ENCODE measurements around the gene HAT1.

HAT1 gene

GRCh38 chr2:171958475-171958874, 36.2 kb downstream of the HAT1 start:
- peak; percentile 78 for DNase-seq (ENCODE audit: low read depth)
- TF ChIP-seq, protein P1, sequence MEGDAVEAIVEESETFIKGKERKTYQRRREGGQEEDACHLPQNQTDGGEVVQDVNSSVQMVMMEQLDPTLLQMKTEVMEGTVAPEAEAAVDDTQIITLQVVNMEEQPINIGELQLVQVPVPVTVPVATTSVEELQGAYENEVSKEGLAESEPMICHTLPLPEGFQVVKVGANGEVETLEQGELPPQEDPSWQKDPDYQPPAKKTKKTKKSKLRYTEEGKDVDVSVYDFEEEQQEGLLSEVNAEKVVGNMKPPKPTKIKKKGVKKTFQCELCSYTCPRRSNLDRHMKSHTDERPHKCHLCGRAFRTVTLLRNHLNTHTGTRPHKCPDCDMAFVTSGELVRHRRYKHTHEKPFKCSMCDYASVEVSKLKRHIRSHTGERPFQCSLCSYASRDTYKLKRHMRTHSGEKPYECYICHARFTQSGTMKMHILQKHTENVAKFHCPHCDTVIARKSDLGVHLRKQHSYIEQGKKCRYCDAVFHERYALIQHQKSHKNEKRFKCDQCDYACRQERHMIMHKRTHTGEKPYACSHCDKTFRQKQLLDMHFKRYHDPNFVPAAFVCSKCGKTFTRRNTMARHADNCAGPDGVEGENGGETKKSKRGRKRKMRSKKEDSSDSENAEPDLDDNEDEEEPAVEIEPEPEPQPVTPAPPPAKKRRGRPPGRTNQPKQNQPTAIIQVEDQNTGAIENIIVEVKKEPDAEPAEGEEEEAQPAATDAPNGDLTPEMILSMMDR (conservative IDR thresholded peaks at IDR 0.05; ENCODE audit: low read length), result no peak
- H3K4me3 ChIP-seq (ENCODE audit: low read length), result no peak overlapping the region

DNA sequence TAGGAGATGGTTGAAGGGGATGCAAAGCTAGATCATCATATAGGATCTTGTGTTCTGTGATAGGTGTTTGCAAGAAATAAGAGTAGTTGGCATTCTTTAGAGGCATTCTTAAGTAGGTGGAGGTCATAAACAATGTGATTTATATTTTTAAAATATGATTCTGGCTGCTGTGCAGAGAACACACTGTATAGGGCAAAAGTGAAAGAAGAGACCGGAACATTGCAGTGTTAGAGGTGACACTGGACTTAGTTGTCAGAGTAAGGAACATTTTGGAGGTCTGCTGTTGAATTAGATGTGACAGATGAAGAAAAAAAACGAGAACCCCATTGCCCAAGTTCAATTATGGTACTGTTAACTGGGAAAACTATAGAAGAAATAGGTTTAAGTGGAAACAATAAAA, 37.7 kb downstream of the HAT1 start:
- TF ChIP-seq, protein P1 (conservative IDR thresholded peaks at IDR 0.05; ENCODE audit: low read length), result no peak
- DNase-seq (ENCODE audit: low read depth), result no peak
- H3K4me3 ChIP-seq (ENCODE audit: low read length), result no peak overlapping the region

DNA sequence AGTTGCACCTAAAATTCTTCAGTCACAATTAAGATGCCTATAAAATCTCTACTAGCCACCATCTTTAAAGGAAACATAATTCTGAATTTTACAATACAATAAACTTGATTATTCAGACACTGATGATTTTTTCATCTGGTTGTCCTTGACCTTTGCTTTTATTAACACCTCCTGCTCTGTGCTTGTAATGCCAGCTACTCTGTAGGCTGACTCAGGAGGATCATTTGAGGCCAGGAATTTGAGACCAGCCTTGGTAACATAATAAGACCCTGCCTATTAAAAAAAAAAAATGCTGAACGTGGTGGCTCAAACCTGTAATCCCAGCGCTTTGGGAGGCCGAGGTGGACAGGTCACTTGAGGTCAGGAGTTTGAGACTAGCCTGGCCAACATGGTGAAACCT, 38.3 kb downstream of the HAT1 start:
- DNase-seq (ENCODE audit: low read depth), result no peak
- TF ChIP-seq, protein P1 (conservative IDR thresholded peaks at IDR 0.05; ENCODE audit: low read length), result no peak
- no peak overlapping the region for H3K4me3 ChIP-seq (ENCODE audit: low read length)

GRCh38 chr2:171963198-171963597, 40.9 kb downstream of the HAT1 start:
- H3K4me3 ChIP-seq (ENCODE audit: low read length), result no peak overlapping the region
- TF ChIP-seq, protein P1 (conservative IDR thresholded peaks at IDR 0.05; ENCODE audit: low read length), result no peak
- no peak for DNase-seq (ENCODE audit: low read depth)

- TF ChIP-seq, protein P1 (conservative IDR thresholded peaks at IDR 0.05; ENCODE audit: low read length), result no peak
- no peak overlapping the region for H3K4me3 ChIP-seq (ENCODE audit: low read length)
- no peak for DNase-seq (ENCODE audit: low read depth)
These were observed 42.0 kb downstream of the HAT1 start for GRCh38 chr2:171964308-171964707.

GRCh38 chr2:171965238-171965637, 43.0 kb downstream of the HAT1 start:
- no peak overlapping the region for H3K4me3 ChIP-seq (ENCODE audit: low read length)
- DNase-seq (ENCODE audit: low read depth), result no peak
- TF ChIP-seq, protein P1 (conservative IDR thresholded peaks at IDR 0.05; ENCODE audit: low read length), result no peak

GRCh38 chr2:171965661-171966060, 43.4 kb downstream of the HAT1 start:
- no peak for DNase-seq (ENCODE audit: low read depth)
- TF ChIP-seq, protein P1 (conservative IDR thresholded peaks at IDR 0.05; ENCODE audit: low read length), result no peak
- H3K4me3 ChIP-seq (ENCODE audit: low read length), result no peak overlapping the region
